HG02870 (cell line): ENCODE results near the gene KATNAL1.

ENCODE experiments used
- ATAC-seq: cut with Tn5 transposase; IDR thresholded peaks from one replicate; pipeline ENCODE4 v1.9.1; 2021; ENCODE audit warnings: mild to moderate bottlenecking, moderate library complexity; ENCODE audit not compliant: unreplicated experiment

KATNAL1 gene

GRCh38 chr13:30307194-30307970, at the start of gene KATNAL1:
Gene KATNAL1 (minus strand): TSS chr13:30307551. CDS start chr13:30283777, 23,774 bp downstream.
- ATAC-seq = peak; percentile 45

- no peak for ATAC-seq
Measured at GRCh38 chr13:30355839-30356238, 48.5 kb upstream of the KATNAL1 start.

- ATAC-seq = no peak
Measured at GRCh38 chr13:30355384-30355699, 48.0 kb upstream of the KATNAL1 start.

GRCh38 chr13:30354493-30355383, 47.4 kb upstream of the KATNAL1 start:
- ATAC-seq = no peak

- no peak for ATAC-seq
Measured at GRCh38 chr13:30353471-30354215, 46.3 kb upstream of the KATNAL1 start.

- no peak for ATAC-seq
Measured at GRCh38 chr13:30353060-30353459, 45.7 kb upstream of the KATNAL1 start.

GRCh38 chr13:30352121-30352520, 44.8 kb upstream of the KATNAL1 start:
- ATAC-seq = no peak

- ATAC-seq = peak; percentile 26
Measured at GRCh38 chr13:30346789-30347167, 39.4 kb upstream of the KATNAL1 start.

GRCh38 chr13:30346153-30346788, 38.9 kb upstream of the KATNAL1 start:
- ATAC-seq = peak; percentile 85

- ATAC-seq = no peak
Measured at GRCh38 chr13:30345426-30346100, 38.2 kb upstream of the KATNAL1 start.

GRCh38 chr13:30341815-30342570, 34.6 kb upstream of the KATNAL1 start:
- no peak for ATAC-seq

- ATAC-seq = no peak
Measured at GRCh38 chr13:30340331-30341250, 33.2 kb upstream of the KATNAL1 start.

GRCh38 chr13:30339738-30340330, 32.5 kb upstream of the KATNAL1 start:
- no peak for ATAC-seq

- no peak for ATAC-seq
Measured at GRCh38 chr13:30338952-30339351, 31.6 kb upstream of the KATNAL1 start.

- ATAC-seq = no peak
Measured at GRCh38 chr13:30338331-30338851, 31.0 kb upstream of the KATNAL1 start.

GRCh38 chr13:30337061-30337610, 29.8 kb upstream of the KATNAL1 start:
- no peak for ATAC-seq

GRCh38 chr13:30334663-30335386, 27.5 kb upstream of the KATNAL1 start:
- ATAC-seq = no peak
